ENCODE measurements around the gene DHX40.

DNA sequence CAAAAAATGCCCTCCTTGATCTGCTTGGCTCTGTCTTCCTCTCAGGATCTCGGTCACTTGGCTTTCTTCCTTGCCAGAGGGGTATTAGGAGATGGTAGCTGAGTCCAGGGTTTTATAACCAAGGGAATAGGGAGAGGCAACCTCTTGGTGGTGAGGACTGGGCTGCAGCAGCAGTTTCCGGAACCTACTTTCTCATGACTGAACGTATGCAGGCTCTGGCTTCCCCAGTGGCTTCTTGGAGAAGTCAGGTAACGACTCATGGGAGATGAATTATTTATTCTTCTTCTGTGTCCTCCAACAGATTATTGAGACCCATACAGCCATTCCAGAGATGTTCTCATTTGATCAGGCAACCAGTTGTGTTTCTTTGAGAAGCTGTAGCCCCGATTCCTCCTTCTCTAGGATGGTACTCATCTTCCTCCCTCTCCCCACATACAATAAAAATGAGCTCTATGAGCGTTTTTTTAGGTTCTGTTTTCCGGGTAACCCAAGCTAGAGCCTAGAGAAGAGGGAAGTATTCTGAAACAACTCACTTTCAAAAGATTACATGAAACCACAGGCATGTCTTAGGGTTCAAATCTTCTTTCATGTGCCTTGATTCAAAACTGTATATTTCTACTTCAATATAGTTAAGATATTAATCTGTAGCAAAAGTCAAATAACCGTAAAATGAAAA, 22.3 kb upstream of the DHX40 start:
- TF ChIP-seq CBX5 (IDR thresholded peaks at IDR 0.05; ENCODE audit: low read depth, low read length) (no peak), CTCF (IDR thresholded peaks at IDR 0.05; ENCODE audit: control extremely low read depth in 1 of 3, insufficient read depth in 1 of 3, low read depth in 1 of 3, low read length in 3 of 3) (no peak), CBX8 (IDR thresholded peaks at IDR 0.05; ENCODE audit: borderline replicate concordance, low read depth, low read length) (no peak), TAF1 (IDR thresholded peaks at IDR 0.05; ENCODE audit: low read depth, low read length) (no peak), EZH2 (IDR thresholded peaks at IDR 0.05; ENCODE audit: low read depth, low read length, severe bottlenecking) (no peak), SIN3A (conservative IDR thresholded peaks at IDR 0.05 in 1 of 2, IDR thresholded peaks at IDR 0.05 in 1 of 2; ENCODE audit: low read depth in 1 of 2, low read length in 2 of 2) (no peak), CEBPB (IDR thresholded peaks at IDR 0.05; ENCODE audit: low read depth, low read length) (no peak), GTF2F1 (IDR thresholded peaks at IDR 0.05; ENCODE audit: borderline replicate concordance, low read depth, low read length) (no peak), SUZ12 (IDR thresholded peaks at IDR 0.05; ENCODE audit: low read length) (no peak), JUN (IDR thresholded peaks at IDR 0.05; ENCODE audit: low read depth, low read length) (no peak), RFX5 (IDR thresholded peaks at IDR 0.05; ENCODE audit: borderline replicate concordance, low read depth, low read length) (no peak), PHF8 (conservative IDR thresholded peaks at IDR 0.05; ENCODE audit: low read depth, low read length) (no peak), POLR2AphosphoS5 (IDR thresholded peaks at IDR 0.05; ENCODE audit: low read depth, low read length) (no peak)
